Osteoblast (primary cell): ENCODE results near the gene TMEM170A. TPM values are rescaled to one million over a fixed set of nuclear protein-coding genes. Genes with fewer than 3 reads are reported as not detected.

Experiments used
- DNase-seq: peaks from one replicate; pipeline ENCODE4 v3.0.0; 2011; ENCODE audit warnings: low spot score, mixed read lengths; ENCODE audit not compliant: insufficient read length; ENCODE audit errors: missing footprints
- H2AFZ ChIP-seq: 2 replicates; pipeline ENCODE4 v1.6.0; 2011; ENCODE audit warnings: mild to moderate bottlenecking, low read length
- H3K27ac ChIP-seq: 2 replicates; pipeline ENCODE4 v1.5.1; 2011; ENCODE audit warnings: mild to moderate bottlenecking, low read depth, low read length, moderate library complexity
- H3K27me3 ChIP-seq: 2 replicates; pipeline ENCODE4 v1.6.0; 2012; ENCODE audit warnings: mild to moderate bottlenecking, control low read depth, inconsistent platforms, low read length, moderate library complexity; ENCODE audit not compliant: insufficient read depth
- H3K36me3 ChIP-seq: 2 replicates; pipeline ENCODE4 v1.5.1; 2011; ENCODE audit warnings: mild to moderate bottlenecking, low read length, control low read depth, moderate library complexity; ENCODE audit not compliant: insufficient read depth
- H3K4me1 ChIP-seq: 2 replicates; pipeline ENCODE4 v1.5.1; 2011; ENCODE audit warnings: mild to moderate bottlenecking, low read length, control low read depth, moderate library complexity; ENCODE audit not compliant: insufficient read depth
- H3K4me2 ChIP-seq: 2 replicates; pipeline ENCODE4 v1.6.0; 2011; ENCODE audit warnings: mild to moderate bottlenecking, low read length; ENCODE audit not compliant: insufficient read depth
- H3K4me3 ChIP-seq: fragments of 200-600 bp; sonication (generic); 3 replicates; pipeline ENCODE4 v1.5.1; 2012; ENCODE audit warnings: mild to moderate bottlenecking, low read length, inconsistent platforms; ENCODE audit not compliant: insufficient read depth
- H3K79me2 ChIP-seq: 2 replicates; pipeline ENCODE4 v1.6.0; 2012; ENCODE audit warnings: mild to moderate bottlenecking, low read length, control low read depth, inconsistent platforms; ENCODE audit not compliant: insufficient read depth
- H3K9me3 ChIP-seq: 2 replicates; pipeline ENCODE4 v1.5.1; 2011; ENCODE audit warnings: low read depth, low read length, control low read depth
- H4K20me1 ChIP-seq: 2 replicates; pipeline ENCODE4 v1.6.0; 2012; ENCODE audit warnings: mild to moderate bottlenecking, low read length, control low read depth; ENCODE audit not compliant: insufficient read depth
- total RNA-seq: library from RNA; depleted of rRNA; stranded (reverse); fragments of >200 nt; gene quantifications from 2 replicates; pipeline ENCODE4 v1.2.3, GENCODE V29; 2012
- TF ChIP-seq, protein P1 (sequence below): IDR thresholded peaks from 2 replicates; pipeline ENCODE4 v1.5.1; 2011; ENCODE audit warnings: mild to moderate bottlenecking, low read depth, low read length, moderate library complexity; ENCODE audit errors: extremely low read depth

TMEM170A gene
- total RNA-seq, 1 donor, result 11.6 TPM

DNA sequence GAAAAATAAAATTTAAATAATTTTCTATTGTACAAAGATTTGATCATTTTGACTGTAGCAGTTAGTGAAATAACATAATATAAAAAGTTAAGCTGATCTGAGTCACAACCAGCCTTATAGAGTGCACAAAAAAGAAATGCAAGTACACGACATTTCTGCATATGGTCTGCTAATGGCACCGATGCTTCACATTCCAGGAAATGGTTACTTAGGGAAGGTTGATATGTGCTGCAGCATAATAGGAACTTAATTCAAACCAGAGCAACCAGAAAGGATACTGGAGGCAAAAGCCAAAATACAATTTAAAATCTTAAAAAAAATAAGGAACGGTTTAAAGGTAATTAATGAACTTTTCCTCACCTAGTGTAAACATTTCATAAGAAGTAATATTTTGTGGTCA lies 21.2 kb downstream of the TMEM170A start:
- Histone ChIP-seq H3K79me2 (peaks cover 2% of the 10 kb centered on the region), H3K27ac (no peak overlapping the region), H3K4me1 (no peaks in the 10 kb centered on the region), H3K27me3 (no peaks in the 10 kb centered on the region), H3K4me3 (no peak overlapping the region), H3K9me3 (no peaks in the 10 kb centered on the region), H3K4me2 (no peak overlapping the region), H3K36me3 (no peaks in the 10 kb centered on the region), H2AFZ (no peak overlapping the region), H4K20me1 (no peaks in the 10 kb centered on the region)
- no peak for DNase-seq
- TF ChIP-seq, protein P1, sequence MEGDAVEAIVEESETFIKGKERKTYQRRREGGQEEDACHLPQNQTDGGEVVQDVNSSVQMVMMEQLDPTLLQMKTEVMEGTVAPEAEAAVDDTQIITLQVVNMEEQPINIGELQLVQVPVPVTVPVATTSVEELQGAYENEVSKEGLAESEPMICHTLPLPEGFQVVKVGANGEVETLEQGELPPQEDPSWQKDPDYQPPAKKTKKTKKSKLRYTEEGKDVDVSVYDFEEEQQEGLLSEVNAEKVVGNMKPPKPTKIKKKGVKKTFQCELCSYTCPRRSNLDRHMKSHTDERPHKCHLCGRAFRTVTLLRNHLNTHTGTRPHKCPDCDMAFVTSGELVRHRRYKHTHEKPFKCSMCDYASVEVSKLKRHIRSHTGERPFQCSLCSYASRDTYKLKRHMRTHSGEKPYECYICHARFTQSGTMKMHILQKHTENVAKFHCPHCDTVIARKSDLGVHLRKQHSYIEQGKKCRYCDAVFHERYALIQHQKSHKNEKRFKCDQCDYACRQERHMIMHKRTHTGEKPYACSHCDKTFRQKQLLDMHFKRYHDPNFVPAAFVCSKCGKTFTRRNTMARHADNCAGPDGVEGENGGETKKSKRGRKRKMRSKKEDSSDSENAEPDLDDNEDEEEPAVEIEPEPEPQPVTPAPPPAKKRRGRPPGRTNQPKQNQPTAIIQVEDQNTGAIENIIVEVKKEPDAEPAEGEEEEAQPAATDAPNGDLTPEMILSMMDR, result no peak

DNA sequence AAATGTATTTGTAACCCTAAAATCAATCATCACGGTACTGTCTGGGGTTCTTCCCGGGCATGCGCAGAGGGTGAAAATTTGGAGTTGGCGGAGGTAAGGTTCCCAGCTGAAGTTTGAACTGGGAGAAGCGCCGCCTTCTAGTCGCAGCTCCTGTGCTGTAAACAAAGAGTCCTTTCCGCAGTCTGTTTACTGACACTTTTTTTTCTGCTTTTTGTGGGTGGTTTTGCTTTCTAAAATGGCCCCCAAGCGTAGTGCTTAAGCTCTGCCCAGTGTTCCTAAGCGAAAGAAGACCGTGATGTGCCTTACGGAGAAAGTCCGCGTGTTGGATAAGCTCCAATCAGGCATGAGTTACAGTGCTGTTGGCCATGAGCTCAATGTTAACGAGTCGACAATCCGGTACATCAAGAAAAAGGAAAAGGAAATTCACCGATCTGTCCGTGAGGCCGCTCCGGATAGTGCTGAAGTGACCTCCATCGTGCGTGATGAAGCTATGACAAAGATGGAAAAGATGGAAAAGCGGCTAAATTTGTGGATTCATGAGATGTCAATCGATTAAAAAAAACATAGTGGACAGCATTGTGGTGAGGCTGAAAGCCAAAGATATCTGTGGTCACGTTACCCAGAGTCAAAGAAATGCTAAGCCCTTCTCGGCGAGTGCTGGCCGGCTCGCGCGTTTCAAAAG lies 30.6 kb downstream of the TMEM170A start:
- Histone ChIP-seq H3K36me3 (no peaks in the 10 kb centered on the region), H2AFZ (peak overlapping the region; percentile 86), H4K20me1 (peaks cover 4% of the 10 kb centered on the region), H3K4me1 (peaks cover 4% of the 10 kb centered on the region), H3K9me3 (no peaks in the 10 kb centered on the region), H3K79me2 (peaks cover 42% of the 10 kb centered on the region), H3K27me3 (no peaks in the 10 kb centered on the region), H3K27ac (peak overlapping the region; percentile 100), H3K4me3 (peak overlapping the region; percentile 98), H3K4me2 (peak overlapping the region; percentile 100)
- peak; percentile 82 for DNase-seq
- TF ChIP-seq, protein P1, result no peak

DNA sequence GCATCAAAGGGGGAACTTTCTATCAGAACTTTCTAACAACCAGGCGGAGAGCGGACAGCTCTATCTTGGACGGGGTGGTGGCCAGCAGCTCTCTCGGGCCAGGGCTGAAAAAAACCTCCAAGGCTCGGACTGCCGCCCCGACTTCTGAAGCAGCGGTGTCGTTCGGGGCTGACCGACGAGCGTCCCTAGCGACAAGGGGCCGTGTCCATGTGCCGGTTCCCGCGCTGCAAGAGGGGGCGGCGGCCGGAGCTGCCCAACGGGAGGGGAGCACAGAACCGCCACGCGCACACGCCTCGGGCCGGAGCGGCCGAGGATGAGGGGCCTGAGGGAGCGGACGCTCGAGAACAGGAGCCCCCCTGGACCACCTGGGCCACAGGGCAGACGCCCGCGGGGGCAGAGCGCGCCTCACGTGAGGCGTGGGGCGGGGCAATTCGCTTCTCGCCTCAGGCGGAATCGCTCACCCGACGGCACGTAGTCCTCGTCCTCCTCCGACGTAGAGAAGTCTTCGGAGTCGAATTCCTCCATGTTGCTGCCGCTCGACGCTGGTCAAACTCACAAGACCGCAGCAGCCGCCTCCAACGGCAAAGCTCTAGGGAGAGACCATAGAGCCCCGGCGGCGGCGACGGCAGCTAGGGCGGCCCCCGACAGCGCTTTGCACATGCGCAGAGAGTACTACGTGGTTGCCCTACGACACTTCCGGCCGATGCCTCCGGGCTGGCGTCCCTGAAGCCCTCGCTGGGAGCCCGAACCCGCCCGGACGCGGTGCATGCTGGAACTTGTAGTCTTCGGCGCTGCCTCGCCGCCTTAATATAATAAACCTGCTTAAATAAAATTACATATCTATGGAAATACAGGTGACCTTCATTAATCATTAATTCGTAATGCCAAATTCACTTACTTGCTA lies 31.4 kb downstream of the TMEM170A start, which contains the start of gene CFDP1:
CFDP1 (minus strand) TSS at position 676 of the 904 bp plus-strand sequence; CDS start at position 525, 151 bp downstream.
- H2AFZ ChIP-seq, result peak within 1 kb of the TSS; percentile 86
- no peaks in the 10 kb centered on the region for H3K27me3 ChIP-seq
- peaks cover 4% of the 10 kb centered on the region for H3K4me1 ChIP-seq
- no peaks in the 10 kb centered on the region for H3K9me3 ChIP-seq
- peak; percentile 98 for DNase-seq
- peak within 1 kb of the TSS; percentile 100 for H3K4me2 ChIP-seq
- peaks cover 49% of the 10 kb centered on the region for H3K79me2 ChIP-seq
- peaks cover 4% of the 10 kb centered on the region for H4K20me1 ChIP-seq
- TF ChIP-seq, protein P1, result no peak
- H3K36me3 ChIP-seq, result no peaks in the 10 kb centered on the region
- peak within 1 kb of the TSS; percentile 98 for H3K4me3 ChIP-seq
- H3K27ac ChIP-seq, result peak within 1 kb of the TSS; percentile 100
